Mucosa of gallbladder (tissue), 1 donor: ENCODE data around the gene DCC. TPM values are rescaled to one million over a fixed set of nuclear protein-coding genes. Genes with fewer than 3 reads are reported as not detected.

Experiments used
- DNase-seq: peaks from one replicate; pipeline ENCODE4 v3.0.0-alpha.2; 2020; ENCODE audit warnings: low spot score
- total RNA-seq: library from RNA; stranded (reverse); gene quantifications from one replicate; pipeline ENCODE4 v1.2.1, GENCODE V29; 2021
- donor health status: DM: no; HTN: no; CAD: no.

DCC gene
- total RNA-seq, 1 donor from 2014 or later: not detected

GRCh38 chr18:52422985-52423601 lies 83.1 kb downstream of the DCC start:
- DNase-seq: no peak

GRCh38 chr18:52426041-52426440 lies 86.0 kb downstream of the DCC start:
- no peak for DNase-seq

GRCh38 chr18:52426462-52426861 lies 86.5 kb downstream of the DCC start:
- DNase-seq: no peak

- DNase-seq: no peak
Observed at GRCh38 chr18:52427521-52428175, 87.7 kb downstream of the DCC start.

- no peak for DNase-seq
Observed at GRCh38 chr18:52431683-52432082, 91.7 kb downstream of the DCC start.

GRCh38 chr18:52433797-52434196 lies 93.8 kb downstream of the DCC start:
- DNase-seq: no peak

- no peak for DNase-seq
Observed at GRCh38 chr18:52435301-52435700, 95.3 kb downstream of the DCC start.

- no peak for DNase-seq
Observed at GRCh38 chr18:52437161-52437560, 97.2 kb downstream of the DCC start.

GRCh38 chr18:52439457-52439856 lies 99.5 kb downstream of the DCC start:
- DNase-seq: no peak

- DNase-seq: no peak
Observed at GRCh38 chr18:52441794-52442193, 101.8 kb downstream of the DCC start.

GRCh38 chr18:52442686-52443085 lies 102.7 kb downstream of the DCC start:
- no peak for DNase-seq

GRCh38 chr18:52451256-52451655 lies 111.3 kb downstream of the DCC start:
- DNase-seq: no peak

GRCh38 chr18:52451851-52452250 lies 111.9 kb downstream of the DCC start:
- DNase-seq: no peak

GRCh38 chr18:52452427-52452826 lies 112.4 kb downstream of the DCC start:
- no peak for DNase-seq

GRCh38 chr18:52459890-52460289 lies 119.9 kb downstream of the DCC start:
- no peak for DNase-seq

- no peak for DNase-seq
Observed at GRCh38 chr18:52462853-52463252, 122.9 kb downstream of the DCC start.

- no peak for DNase-seq
Observed at GRCh38 chr18:52465391-52465790, 125.4 kb downstream of the DCC start.

- DNase-seq: no peak
Observed at GRCh38 chr18:52468496-52468895, 128.5 kb downstream of the DCC start.

GRCh38 chr18:52475325-52475724 lies 135.3 kb downstream of the DCC start:
- no peak for DNase-seq

- DNase-seq: no peak
Observed at GRCh38 chr18:52481116-52481515, 141.1 kb downstream of the DCC start.

GRCh38 chr18:52484977-52485376 lies 145.0 kb downstream of the DCC start:
- no peak for DNase-seq

GRCh38 chr18:52486052-52486451 lies 146.1 kb downstream of the DCC start:
- no peak for DNase-seq

- DNase-seq: no peak
Observed at GRCh38 chr18:52489396-52490306, 149.7 kb downstream of the DCC start.
